Fibroblast of skin of back (primary cell): Measurements from ENCODE around the gene TRPV4. TPM values are rescaled to one million over a fixed set of nuclear protein-coding genes. Genes with fewer than 3 reads are reported as not detected.
"Not testable (repeated sequence)": the region's sequence is repeated elsewhere in the genome, so short reads cannot be mapped to it uniquely, and the experiment has no call there.

Experiments
- DNase-seq: peaks from one replicate; pipeline ENCODE4 v3.0.0-alpha.2; 2013
- polyA plus RNA-seq, 2 experiments: library from polyadenylated mRNA; unstranded; fragments of 120-200 nt; gene quantifications; one replicate each; pipeline ENCODE4 v1.2.1, GENCODE V29; 2013; ENCODE audit not compliant: insufficient read length in 2 of 2

TRPV4 gene
- 1.4 TPM for polyA plus RNA-seq (2013, experiment 1 of 2; ENCODE audit: insufficient read length)
- polyA plus RNA-seq (2013, experiment 2 of 2; ENCODE audit: insufficient read length), result 2.4 TPM

DNA sequence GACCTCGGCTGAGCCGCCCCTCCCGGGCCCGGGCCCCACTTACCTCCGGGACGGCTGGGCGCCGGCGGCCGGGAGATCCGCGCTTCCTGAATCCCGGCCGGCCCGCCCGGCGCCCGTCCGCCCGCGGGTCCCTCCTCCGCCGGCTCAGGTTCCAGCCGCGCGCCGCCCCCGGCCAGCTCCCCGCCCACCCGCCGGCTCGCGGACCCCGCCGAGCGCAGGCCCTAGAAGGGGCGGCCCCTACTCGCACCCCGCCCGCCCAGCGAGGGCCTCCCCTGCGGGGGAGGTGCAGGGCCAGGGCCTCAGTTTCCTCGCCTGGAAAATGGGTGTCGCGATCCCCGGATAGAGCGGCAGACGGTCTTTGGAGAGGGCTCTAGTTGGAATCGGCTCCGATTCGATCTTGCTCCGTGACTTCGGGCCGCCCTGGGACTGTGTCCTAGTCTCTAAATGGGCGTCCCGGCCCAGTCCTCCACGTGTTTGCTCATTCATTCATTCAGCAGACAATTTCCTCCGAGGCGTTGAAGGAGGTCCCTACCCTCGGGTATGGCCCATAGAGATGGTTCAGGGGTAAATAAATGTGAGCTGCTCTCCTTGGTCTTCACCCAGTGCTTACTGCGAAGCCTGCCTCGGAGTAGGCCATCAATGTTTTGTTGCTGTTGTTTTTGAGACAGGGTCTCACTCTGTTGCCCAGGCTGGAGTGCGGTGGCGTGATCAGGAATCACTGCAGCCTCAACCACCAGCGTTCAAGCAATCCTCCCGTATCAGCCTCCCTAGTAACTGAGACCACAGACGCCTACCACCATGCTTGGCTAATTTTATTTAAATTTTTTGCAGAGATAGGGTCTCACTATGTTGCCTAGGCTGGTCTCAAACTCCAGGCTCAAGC lies at the start of gene TRPV4:
TSS of gene TRPV4 (minus strand) at position 92 of the 883 bp plus-strand sequence. CDS start 18,602 bp downstream, outside the sequence.
- DNase-seq, result peak; percentile 40

DNA sequence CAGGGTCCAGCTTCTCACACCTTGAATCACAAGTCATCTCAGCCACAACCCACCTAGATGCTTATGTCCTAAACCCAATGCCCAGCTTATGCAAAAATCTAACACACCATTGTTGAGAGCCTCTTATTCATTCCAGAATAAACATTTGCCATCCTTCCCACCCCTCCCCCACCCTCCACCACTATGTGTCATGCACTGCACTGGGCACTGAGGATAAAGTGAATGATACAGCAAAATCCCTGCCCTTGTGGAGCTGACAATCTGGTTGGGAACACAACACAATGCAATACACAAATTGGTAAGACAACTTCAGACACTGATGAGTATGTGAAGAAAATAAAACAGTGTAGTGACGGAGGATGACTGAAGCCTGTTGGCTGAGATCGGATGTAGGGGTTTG lies 48.6 kb upstream of the TRPV4 start:
- DNase-seq, result peak; percentile 30

DNA sequence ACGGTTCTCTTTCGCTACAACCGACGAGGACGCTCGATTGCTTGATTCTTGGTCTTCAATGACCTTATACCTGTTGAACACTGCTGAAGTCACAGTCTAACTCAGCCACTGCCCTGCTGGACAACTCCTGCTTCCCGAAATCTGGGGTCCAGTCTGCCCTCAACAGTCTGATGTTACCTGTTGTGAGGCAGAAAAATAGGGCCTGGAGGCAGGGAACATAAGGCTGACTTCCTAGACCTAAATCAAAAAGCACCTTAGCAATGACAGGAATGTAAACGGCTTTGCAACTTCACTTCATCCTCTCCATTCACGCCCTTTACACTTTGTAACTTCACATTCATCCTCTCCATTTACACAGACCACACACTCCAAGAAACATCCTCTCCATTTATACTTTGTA lies 47.7 kb upstream of the TRPV4 start:
- no peak for DNase-seq

DNA sequence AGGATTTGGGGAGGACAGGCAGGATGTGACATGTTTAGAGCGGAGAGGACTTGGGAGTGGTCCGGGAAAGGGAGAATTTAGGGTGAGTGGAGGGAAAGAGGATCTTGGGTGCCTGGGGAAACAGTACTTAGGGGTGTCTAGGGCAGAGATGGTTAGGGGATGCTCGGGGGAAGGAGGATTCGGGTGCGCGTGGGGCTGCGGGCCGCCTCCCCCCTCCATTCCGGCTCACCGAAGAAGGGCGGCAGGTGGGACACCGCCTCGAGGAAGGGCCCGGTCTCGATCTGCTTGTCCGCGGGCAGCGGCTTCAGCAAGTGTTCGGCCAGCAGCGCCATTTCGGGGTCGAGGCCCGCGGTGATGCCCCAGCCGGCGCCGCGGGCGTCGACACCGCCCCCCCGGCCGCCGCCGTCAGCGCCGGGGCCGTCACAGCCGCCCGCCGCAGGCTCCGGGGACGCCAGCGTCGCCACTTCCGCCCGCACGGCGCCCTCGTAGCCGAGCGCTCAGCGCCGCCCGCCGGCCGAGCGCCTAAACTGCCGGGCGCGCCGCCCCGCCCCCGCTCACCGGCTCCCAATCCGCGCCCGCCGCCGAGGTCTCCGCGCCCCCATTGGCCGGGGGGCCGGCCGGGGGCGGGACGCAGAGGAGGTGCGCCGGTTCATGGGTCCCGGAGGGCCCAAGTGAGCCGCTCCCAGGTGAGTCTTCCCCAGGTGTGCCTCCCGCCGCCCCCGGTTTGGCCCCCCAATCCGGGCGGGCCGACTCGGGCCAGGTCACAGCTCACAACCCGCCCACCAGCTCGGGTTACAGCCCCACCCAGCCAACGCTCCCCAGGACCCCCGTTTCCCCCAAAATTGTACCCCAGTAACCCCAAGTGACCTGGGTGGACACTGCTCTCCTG lies 47.1 kb upstream of the TRPV4 start, which contains the start of gene GLTP:
TSS of gene GLTP (minus strand) at position 499 of the 889 bp plus-strand sequence. CDS start at position 332, 167 bp downstream.
- peak; percentile 86 for DNase-seq

DNA sequence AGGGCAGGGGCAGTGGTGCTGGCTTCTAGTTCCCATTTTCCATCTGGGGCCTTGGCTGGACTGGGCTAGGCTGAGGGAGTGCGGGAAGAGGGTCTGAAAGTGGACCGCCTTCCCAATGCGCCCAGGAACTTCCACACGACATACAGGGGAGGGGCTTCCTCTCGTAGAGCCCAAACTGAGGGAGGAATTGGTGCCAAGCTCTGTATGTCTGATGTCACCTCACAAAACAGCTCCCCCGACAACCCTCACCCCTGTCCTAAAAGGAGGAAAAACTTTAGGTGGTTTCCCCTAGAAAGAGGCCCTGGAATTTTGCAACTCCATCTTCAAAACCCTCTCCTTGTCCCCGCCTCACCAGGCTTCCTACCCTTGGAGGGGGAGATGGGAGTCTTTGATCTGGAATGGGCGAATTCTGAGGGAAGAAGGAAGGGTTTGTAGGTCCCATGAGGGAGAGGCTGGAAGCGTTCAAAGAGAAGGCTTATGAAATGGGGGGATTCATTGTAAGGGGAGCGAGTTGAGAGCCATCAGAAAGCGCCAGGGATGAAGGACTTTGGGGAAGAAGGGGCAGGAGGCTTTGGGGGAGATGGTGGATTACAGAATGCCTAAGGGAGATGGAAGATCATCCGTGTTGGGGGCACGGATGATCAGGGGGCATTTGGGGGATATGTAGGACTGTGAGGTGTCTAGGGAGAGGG lies 46.3 kb upstream of the TRPV4 start:
- DNase-seq, result peak; percentile 38

DNA sequence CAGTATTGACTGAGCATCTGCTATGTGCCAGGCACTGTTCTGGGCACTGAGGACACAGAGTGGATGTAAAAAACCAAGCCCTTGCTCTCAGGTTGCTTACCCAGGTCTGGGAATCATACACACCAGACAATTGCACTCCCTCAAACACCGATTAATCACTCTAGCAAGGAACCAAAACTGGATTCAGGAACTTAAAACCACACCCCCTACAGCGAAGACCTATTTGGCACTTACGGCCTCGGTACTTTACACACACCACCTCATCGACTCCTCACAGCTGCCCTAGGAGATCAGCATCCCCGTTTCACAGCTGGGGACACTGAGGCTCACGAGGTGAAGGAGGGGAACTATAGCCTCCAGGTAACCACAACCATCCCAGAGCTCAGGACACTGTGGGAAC lies 45.6 kb upstream of the TRPV4 start:
- no peak for DNase-seq

DNA sequence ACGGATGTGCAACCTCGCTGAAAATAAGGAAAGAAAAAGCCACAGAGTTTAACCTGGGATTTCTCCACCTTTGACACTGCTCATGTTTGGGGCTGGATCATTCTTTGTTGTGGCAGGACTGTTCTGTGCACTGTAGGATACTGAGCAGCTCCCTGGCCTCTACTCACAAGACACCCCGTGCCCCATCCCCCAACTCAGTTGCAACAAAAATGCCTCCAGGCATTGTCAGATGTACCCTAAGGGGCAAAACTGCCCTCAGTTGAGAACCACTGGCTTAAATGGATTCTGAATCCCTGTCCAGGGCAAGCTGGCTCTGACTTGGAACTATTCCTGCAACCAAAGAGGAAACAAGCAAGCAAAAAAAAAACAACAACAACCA lies 45.0 kb upstream of the TRPV4 start:
- no peak for DNase-seq

DNA sequence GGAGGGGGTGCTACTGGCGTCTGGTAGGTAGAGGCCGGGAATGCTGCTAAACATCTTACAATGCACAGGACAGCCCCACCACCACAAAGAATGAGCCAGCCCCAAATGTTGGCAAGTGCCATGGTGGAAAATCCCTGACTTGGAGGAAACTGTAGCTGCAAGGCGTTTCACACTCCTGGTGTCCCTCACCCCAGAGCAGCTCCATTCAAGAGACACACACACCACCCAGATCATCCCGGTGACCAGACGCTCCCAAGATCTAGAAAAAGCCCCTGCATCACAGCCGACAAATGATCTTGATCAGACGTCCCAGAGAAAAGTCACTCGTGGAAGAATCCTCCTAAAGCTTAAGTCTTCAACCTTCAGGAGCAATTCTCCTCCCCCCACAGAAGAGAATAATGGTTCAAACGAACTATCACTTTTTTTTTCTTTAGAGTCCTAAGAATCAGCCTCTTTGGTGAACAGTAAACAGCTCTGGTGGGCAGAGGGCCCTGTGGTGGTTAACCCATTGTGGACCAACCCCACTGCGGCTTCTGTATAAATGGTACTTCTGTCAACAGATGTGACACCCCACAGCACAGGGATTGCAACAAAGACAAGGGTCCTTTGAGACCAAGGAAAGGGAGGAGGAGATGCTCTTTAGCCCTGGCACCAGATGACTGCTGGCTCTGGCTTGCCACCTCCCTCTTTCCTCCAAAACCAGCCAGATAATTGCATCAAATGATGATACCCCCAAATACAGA lies 44.5 kb upstream of the TRPV4 start:
- DNase-seq, result no peak

DNA sequence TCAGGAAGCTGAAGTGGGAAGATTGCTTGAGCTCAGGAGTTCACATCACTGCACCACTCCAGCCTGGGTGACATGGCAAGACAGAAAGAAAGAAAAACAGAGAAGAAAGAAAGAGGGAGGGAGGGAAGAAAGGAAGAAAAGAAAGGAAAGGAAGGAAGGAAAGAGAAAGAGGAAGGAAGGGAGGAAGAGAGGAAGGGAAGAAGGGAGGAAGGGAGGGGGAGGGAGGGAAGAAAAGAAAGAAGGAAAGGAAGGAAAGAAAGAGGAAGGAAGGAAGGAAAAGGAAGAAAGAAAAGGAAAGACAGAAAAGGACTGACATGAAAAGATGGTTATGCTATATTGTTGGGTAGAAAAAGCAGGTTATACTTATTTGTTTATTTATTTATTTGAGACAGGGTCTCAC lies 43.2 kb upstream of the TRPV4 start:
- DNase-seq, result no peak

DNA sequence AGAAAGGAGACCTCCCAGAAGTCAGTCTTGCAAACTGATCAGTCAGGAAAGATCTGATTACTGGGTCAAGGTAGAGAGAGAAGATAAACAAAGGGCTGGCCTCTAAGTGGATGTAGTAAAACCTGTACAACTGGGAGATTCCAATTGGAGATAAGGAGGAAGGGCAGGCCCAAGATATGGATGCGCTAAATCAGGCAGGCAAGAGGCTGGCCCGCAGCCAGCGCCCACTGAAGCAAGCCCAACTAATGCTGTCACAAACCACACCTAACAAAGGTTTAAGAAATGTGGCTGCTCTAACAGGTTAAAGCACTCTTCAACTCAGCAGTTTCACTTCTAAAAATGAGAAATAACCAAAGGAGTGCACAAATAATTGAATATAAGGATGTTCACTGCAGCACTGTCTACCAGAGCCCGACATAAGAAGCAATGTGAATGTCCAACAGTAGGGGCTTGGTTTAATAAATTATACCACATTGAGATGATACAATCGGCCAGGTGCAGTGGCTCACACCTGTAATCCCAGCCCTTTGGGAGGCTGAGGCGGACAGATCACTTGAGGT lies 42.5 kb upstream of the TRPV4 start:
- no peak for DNase-seq

DNA sequence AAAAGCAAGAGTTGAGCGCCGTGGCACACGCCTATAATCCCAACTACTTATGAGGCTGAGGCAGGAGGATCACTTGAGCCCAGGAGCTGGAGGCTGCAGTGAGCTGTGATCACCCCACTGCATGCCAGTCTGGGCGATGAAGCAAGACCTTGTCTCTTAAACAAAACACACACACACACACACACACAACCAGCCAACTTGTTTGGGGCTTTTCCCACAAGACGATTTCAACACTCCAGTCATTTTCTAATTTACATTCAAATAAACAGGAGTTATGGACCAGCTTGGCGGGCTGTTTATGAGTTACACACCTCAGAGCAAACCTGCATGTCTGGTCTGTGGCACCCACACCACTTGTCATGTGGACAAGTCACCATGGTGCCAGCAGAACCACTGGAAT lies 40.5 kb upstream of the TRPV4 start:
- no peak for DNase-seq

DNA sequence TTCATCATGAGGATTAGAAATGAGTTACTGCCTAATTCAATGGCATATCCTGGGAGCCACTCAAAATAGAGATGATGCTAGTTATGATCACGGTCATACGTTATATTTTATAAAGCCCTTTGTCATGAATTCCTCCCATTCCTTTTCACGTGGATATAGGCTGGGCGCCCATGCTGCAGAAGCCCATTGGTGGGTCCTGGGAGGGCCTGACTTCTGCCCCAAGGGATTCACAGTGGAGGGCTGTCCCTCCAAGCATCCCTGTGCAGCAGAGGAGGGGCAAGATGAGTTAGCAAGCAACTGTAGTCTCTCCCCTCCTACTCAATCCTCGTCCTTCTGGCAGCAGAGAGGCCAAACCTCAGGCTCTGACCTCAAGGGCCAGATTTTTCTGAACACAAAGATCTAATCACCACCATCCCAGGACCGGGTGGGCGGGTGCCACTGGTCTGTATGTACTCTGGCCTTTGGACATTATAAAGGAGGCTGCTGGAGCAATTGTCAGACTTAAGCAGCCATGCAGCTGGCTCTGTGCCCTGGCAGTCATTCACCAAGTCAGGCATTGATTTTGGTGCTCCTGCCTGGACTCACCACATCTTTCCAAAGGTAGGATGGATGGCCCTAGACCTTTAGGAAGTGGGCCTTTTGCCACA lies 38.6 kb upstream of the TRPV4 start:
- DNase-seq, result peak; percentile 56

DNA sequence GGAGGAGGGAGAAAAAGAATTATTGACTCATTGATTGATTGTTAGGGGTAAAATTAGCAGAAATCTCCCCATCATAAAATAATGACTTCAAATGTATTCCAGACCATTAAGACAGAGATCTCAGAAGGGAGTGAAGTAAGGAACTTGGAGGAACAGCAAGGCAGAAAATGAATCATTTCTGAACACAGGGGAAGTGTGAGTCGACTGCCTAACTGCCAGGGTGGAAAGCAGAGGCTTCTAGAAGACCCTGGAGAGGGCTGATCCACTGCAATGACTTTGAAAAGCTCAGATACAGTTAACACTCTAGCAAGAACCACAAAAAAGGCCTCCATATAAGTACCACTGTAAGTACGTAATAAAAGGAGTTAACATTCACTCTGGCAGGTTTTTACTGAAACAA lies 37.5 kb upstream of the TRPV4 start:
- DNase-seq, result peak; percentile 63

DNA sequence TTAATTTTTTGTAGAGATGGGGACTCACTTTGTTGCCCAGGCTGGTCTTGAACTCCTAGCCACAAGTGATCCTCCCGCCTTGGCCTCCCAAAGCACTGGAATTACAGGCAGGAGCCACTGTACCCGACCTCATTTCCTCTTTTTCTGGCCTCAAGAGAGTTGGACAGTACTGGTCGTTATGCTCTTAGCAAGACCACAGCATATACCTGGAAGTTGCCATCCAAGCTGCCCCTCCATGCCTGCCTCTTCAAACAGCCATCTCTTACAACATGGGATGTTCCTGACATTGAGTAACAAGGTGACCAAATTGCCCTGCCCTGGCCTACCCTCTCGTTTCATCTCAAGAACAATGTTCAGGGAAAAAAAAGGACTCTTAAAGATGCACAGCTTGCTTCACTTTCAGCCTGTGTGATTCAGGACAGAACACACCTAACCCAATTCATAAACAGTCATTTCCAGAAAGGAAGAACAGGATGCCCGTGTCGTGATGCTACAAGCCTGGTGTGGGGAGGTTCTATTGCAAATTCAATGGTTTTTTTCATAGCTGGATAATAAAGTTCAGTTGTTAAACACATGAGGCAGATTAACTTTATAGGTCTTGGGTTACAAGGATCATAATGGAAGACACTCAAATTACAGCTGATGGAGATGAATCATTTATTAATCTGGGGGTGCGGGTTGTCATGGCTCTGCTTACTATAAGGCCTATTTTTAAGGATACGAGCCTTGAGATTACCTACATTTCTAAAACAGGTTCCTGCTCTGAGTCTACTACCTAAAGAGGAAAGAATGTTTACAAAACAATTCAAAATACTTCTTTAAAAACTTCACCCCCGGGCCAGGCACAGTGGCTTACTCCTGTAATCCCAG lies 35.2 kb upstream of the TRPV4 start:
- DNase-seq, result no peak

DNA sequence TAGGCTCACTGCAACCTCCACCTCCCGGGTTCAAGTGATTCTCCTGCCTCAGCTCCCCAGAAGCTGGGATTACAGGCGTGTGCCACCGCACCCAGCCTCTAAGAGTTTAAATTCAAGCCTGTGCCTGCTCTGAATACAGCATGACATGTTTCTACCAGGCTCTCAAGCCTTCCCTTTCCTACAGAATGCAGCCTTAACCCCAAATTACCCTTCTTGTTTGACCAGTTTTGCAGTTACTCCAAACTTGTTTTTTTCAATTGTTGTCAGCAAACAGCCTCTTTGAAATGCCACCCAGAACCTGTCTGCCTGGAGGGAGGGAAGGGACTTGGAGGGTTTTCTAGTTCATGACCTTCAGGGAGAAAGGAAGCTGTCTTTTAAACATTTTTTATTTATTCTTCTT lies 31.7 kb upstream of the TRPV4 start:
- no peak for DNase-seq

DNA sequence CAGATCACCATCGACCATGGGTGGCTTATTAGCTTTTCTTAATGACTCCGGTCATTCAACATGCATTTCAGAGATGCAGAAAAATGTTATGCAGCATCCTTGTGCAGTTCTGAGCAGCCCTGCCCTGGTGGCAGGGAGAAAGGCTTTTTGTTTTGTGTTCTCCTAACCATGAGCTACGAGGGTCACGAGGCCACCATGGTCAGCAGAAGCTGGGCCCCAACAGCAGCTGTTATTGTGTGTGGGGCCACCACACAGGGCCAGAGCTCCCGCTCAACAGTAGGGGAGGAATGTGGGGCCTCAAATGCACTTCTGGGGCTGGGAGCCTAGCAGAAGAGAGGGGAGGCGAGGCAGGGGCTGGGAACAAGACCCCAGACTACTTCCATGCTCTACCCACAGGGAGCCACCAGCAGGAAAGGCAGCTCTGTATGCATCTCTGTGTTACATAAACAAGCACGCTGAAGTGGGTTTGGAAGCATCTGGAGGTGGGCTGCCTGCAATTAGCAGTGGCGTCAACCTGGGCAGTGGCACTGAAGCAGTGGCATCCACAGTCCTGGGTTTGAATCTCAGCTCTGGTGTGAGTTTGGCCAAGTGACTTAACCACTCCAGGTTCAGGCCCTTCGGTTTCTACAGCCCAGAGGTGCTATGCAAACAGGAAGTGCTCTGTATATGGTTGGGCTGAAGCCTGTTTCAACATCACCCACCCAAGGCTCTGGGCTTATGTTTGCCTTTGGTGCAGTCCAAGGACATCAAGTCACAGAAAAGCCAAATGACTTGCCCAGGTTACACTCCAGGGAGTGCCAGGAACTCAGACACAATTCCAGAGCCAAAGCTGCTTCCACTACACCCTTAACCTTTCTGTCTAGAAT lies 30.9 kb upstream of the TRPV4 start:
- DNase-seq, result peak; percentile 46

DNA sequence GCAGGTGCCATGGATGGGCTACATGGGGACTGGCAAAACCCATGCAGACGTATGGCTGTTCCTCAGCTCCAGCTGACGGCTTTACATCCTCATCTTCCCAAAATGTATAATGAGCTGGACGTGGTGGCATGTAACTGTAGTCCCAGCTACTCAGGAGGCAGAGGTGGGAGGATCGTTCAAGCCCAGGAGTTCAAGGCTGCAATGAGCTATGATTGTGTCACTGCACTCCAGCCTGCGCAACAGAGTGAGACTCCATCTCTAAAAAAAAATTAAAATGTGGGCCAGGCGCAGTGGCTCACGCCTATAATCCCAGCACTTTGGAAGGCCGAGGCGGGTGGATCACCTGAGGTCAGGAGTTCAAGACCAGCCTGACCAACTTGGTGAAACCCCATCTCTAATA lies 29.3 kb upstream of the TRPV4 start:
- not testable (repeated sequence) for DNase-seq

DNA sequence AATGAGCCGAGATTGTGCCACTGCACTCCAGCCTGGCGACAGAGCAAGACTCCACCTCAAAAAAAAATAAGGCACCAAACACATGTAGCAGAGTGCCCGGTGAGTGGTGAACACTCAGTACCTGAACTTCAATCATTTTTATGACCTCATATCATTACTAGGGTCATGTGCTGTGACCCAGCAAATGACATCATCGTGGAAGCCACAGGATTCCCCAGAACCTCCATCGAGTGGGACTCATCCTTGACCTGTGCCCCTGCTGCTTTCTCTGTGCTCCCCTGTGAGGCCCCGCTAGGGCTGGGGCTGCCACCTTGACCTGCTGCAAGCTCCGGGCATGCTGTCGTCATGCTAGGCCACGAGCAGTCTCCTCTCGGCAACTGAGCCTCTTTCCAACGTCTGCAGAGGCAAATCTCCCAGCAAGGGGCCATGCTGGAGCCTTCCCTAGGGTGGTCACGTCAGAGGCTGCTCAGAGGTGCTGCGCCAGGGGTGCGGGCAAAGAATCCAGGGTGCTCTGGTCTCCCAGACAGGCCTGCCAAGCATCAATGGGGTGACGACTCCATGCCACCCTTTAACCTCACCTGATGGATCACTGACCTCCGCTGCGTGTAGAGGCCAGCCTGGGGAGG lies 28.6 kb upstream of the TRPV4 start:
- no peak for DNase-seq
